Gastrocnemius medialis (tissue), 4 donors: Measurements from ENCODE around the gene VPS36.

Source experiments
- POLR2A ChIP-seq, 2 donors: fragments of 450-650 bp; IDR thresholded peaks; one replicate each; pipeline ENCODE4 v1.6.1; 2017; ENCODE audit warnings: antibody characterized with exemption in 2 of 2, mild to moderate bottlenecking in 2 of 2, moderate library complexity in 2 of 2
- TF ChIP-seq, protein P1 (sequence below), 5 experiments: fragments of 450-650 bp in 3 of 5; fragments of 200-600 bp in 2 of 5; sonication (generic) in 2 of 5; IDR thresholded peaks in 4 of 5; conservative IDR thresholded peaks in 1 of 5; 1 replicate in 4 of 5; 2 replicates in 1 of 5; pipeline ENCODE4 v1.5.1; 2016 to 2019; ENCODE audit warnings: antibody characterized with exemption in 5 of 5, mild to moderate bottlenecking in 3 of 5, moderate library complexity in 3 of 5

DNA sequence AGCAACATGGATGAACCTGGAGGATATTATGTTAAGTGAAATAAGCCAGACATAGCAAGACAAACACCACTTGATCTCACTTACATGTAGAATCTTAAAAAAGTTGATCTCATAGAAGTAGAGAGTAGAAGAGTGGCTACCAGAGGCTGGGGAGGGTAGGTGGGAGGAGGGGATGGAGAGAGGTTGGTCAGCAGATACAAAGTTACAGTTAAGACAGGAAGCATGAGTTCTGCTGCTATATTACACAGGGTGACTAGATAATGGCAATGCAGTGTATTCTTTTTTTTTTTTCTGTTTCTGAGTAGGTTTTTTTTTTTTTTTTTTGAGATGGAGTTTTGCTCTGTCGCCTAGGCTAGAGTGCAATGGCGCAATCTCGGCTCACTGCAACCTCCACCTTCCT, 29.2 kb downstream of the VPS36 start:
- TF ChIP-seq, protein P1, sequence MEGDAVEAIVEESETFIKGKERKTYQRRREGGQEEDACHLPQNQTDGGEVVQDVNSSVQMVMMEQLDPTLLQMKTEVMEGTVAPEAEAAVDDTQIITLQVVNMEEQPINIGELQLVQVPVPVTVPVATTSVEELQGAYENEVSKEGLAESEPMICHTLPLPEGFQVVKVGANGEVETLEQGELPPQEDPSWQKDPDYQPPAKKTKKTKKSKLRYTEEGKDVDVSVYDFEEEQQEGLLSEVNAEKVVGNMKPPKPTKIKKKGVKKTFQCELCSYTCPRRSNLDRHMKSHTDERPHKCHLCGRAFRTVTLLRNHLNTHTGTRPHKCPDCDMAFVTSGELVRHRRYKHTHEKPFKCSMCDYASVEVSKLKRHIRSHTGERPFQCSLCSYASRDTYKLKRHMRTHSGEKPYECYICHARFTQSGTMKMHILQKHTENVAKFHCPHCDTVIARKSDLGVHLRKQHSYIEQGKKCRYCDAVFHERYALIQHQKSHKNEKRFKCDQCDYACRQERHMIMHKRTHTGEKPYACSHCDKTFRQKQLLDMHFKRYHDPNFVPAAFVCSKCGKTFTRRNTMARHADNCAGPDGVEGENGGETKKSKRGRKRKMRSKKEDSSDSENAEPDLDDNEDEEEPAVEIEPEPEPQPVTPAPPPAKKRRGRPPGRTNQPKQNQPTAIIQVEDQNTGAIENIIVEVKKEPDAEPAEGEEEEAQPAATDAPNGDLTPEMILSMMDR (IDR thresholded peaks at IDR 0.05 in 4 of 5, conservative IDR thresholded peaks at IDR 0.05 in 1 of 5): no peak
- no peak for TF ChIP-seq POLR2A (IDR thresholded peaks at IDR 0.05)
